ENCODE measurements around the gene SEMA5A. TPM values are rescaled to one million over a fixed set of nuclear protein-coding genes. Genes with fewer than 3 reads are reported as not detected.
"Not testable (repeated sequence)": the region's sequence is repeated elsewhere in the genome, so short reads cannot be mapped to it uniquely, and the experiment has no call there.

The SEMA5A gene
- total RNA-seq, 1 donor from 2014 or later = 11.9 TPM

GRCh38 chr5:9356351-9356825, 189.5 kb downstream of the SEMA5A start:
- Histone ChIP-seq H3K79me2 (ENCODE audit: low read depth) (no peaks in the 10 kb centered on the region), H4K20me1 (ENCODE audit: low read depth) (no peaks in the 10 kb centered on the region), H3F3A (ENCODE audit: low read depth) (no peaks in the 10 kb centered on the region), H3K4me3 (no peak overlapping the region), H3K4me2 (no peak overlapping the region), H3K27me3 (no peaks in the 10 kb centered on the region), H3K9me3 (ENCODE audit: low read depth) (no peaks in the 10 kb centered on the region), H3K27ac (no peak overlapping the region), H3K4me1 (no peaks in the 10 kb centered on the region), H2AFZ (replicated peaks) (no peak overlapping the region), H3K36me3 (no peaks in the 10 kb centered on the region), H3K9ac (no peak overlapping the region)
- peaks cover 7% of the 10 kb centered on the region for H3K27me3 Mint-ChIP-seq (ENCODE audit: insufficient read depth, low read depth)
- TF ChIP-seq EZH2phosphoT487 (IDR thresholded peaks at IDR 0.05) (no peak), EZH2 (IDR thresholded peaks at IDR 0.05) (no peak)
- TF ChIP-seq, protein P1, sequence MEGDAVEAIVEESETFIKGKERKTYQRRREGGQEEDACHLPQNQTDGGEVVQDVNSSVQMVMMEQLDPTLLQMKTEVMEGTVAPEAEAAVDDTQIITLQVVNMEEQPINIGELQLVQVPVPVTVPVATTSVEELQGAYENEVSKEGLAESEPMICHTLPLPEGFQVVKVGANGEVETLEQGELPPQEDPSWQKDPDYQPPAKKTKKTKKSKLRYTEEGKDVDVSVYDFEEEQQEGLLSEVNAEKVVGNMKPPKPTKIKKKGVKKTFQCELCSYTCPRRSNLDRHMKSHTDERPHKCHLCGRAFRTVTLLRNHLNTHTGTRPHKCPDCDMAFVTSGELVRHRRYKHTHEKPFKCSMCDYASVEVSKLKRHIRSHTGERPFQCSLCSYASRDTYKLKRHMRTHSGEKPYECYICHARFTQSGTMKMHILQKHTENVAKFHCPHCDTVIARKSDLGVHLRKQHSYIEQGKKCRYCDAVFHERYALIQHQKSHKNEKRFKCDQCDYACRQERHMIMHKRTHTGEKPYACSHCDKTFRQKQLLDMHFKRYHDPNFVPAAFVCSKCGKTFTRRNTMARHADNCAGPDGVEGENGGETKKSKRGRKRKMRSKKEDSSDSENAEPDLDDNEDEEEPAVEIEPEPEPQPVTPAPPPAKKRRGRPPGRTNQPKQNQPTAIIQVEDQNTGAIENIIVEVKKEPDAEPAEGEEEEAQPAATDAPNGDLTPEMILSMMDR (IDR thresholded peaks at IDR 0.05) = no peak
- no peak for DNase-seq (ENCODE audit: low spot score)
- peak overlapping the region; percentile 6 for H3K27ac Mint-ChIP-seq
- peaks cover 2% of the 10 kb centered on the region for H3K36me3 Mint-ChIP-seq
- peak overlapping the region; percentile 28 for H3K4me3 Mint-ChIP-seq
- peaks cover 37% of the 10 kb centered on the region for H3K4me1 Mint-ChIP-seq
- no peaks in the 10 kb centered on the region for H3K9me3 Mint-ChIP-seq

- no peaks in the 10 kb centered on the region for H3K9me3 ChIP-seq (ENCODE audit: low read depth)
- no peaks in the 10 kb centered on the region for H3K36me3 ChIP-seq
- H2AFZ ChIP-seq (replicated peaks) = no peak overlapping the region
- DNase-seq (ENCODE audit: low spot score) = no peak
- H3K27ac ChIP-seq = no peak overlapping the region
- no peaks in the 10 kb centered on the region for H3K79me2 ChIP-seq (ENCODE audit: low read depth)
- H3K4me2 ChIP-seq = no peak overlapping the region
- no peaks in the 10 kb centered on the region for H3K27me3 ChIP-seq
- H4K20me1 ChIP-seq (ENCODE audit: low read depth) = no peaks in the 10 kb centered on the region
- Mint-ChIP-seq H3K9me3 (no peaks in the 10 kb centered on the region), H3K4me1 (peaks cover 37% of the 10 kb centered on the region), H3K27ac (no peak overlapping the region), H3K27me3 (ENCODE audit: insufficient read depth, low read depth) (peaks cover 7% of the 10 kb centered on the region), H3K36me3 (peaks cover 2% of the 10 kb centered on the region), H3K4me3 (peak overlapping the region; percentile 5)
- H3F3A ChIP-seq (ENCODE audit: low read depth) = no peaks in the 10 kb centered on the region
- H3K4me3 ChIP-seq = no peak overlapping the region
- no peak overlapping the region for H3K9ac ChIP-seq
- no peak for TF ChIP-seq EZH2 (IDR thresholded peaks at IDR 0.05)
- TF ChIP-seq, protein P1 (IDR thresholded peaks at IDR 0.05) = no peak
- no peak for TF ChIP-seq EZH2phosphoT487 (IDR thresholded peaks at IDR 0.05)
- no peaks in the 10 kb centered on the region for H3K4me1 ChIP-seq
These were observed 191.4 kb downstream of the SEMA5A start for GRCh38 chr5:9354336-9355081.

GRCh38 chr5:9353048-9353447, 192.8 kb downstream of the SEMA5A start:
- H3K27ac Mint-ChIP-seq = not testable (repeated sequence)
- peaks cover 33% of the 10 kb centered on the region for H3K4me1 Mint-ChIP-seq

DNA sequence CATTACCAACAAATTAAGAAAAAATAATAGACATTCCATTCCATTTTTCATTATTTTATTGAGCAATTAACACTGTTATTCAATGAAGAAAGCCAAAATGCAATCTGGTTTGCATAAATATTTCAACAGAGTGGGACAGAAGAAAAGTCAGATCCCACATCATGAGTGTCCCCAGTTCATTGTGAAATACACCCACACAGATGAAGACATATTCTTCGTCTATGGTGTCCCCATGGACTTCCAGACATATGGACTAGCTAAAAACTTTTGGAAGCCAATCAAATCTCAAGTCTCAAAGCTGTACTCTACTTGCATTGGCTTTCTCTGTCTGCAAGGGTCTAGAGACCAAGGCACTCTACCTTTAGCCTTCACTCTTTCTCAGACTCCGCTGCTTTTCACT, 194.3 kb downstream of the SEMA5A start:
- H4K20me1 ChIP-seq (ENCODE audit: low read depth) = no peaks in the 10 kb centered on the region
- H3K4me3 ChIP-seq = no peak overlapping the region
- no peaks in the 10 kb centered on the region for H3K4me1 ChIP-seq
- H3F3A ChIP-seq (ENCODE audit: low read depth) = no peaks in the 10 kb centered on the region
- Mint-ChIP-seq H3K36me3 (peaks cover 5% of the 10 kb centered on the region), H3K27ac (no peak overlapping the region), H3K4me3 (no peak overlapping the region), H3K27me3 (ENCODE audit: insufficient read depth, low read depth) (peaks cover 5% of the 10 kb centered on the region), H3K4me1 (peaks cover 18% of the 10 kb centered on the region), H3K9me3 (no peaks in the 10 kb centered on the region)
- no peak overlapping the region for H3K9ac ChIP-seq
- TF ChIP-seq EZH2phosphoT487 (IDR thresholded peaks at IDR 0.05) = no peak
- no peak for TF ChIP-seq EZH2 (IDR thresholded peaks at IDR 0.05)
- TF ChIP-seq, protein P1 (IDR thresholded peaks at IDR 0.05) = no peak
- H3K4me2 ChIP-seq = no peak overlapping the region
- H2AFZ ChIP-seq (replicated peaks) = no peak overlapping the region
- no peak for DNase-seq (ENCODE audit: low spot score)
- no peak overlapping the region for H3K27ac ChIP-seq
- H3K9me3 ChIP-seq (ENCODE audit: low read depth) = no peaks in the 10 kb centered on the region
- H3K36me3 ChIP-seq = no peaks in the 10 kb centered on the region
- H3K27me3 ChIP-seq = no peaks in the 10 kb centered on the region
- H3K79me2 ChIP-seq (ENCODE audit: low read depth) = no peaks in the 10 kb centered on the region

More at GRCh38 chr5:9353048-9353447, 192.8 kb downstream of the SEMA5A start:
- H2AFZ ChIP-seq (replicated peaks); H3K4me2 ChIP-seq; H3K36me3 Mint-ChIP-seq; H3F3A ChIP-seq (ENCODE audit: low read depth); H3K27ac ChIP-seq; H3K27me3 ChIP-seq; H3K79me2 ChIP-seq (ENCODE audit: low read depth); H3K4me1 ChIP-seq; H3K36me3 ChIP-seq; H3K27me3 Mint-ChIP-seq (ENCODE audit: insufficient read depth, low read depth); H4K20me1 ChIP-seq (ENCODE audit: low read depth); DNase-seq (ENCODE audit: low spot score); H3K9ac ChIP-seq; H3K9me3 Mint-ChIP-seq; H3K9me3 ChIP-seq (ENCODE audit: low read depth); H3K4me3 Mint-ChIP-seq; H3K4me3 ChIP-seq: not testable (repeated sequence)
